SU-DHL-6 (cell line): Measurements from ENCODE around the gene SLC35B2.

ENCODE experiments used
- H2AFZ ChIP-seq: fragments of 200-600 bp; sonication (generic); 2 replicates; pipeline ENCODE4 v1.6.1; 2014; ENCODE audit warnings: low read depth, mild to moderate bottlenecking, moderate library complexity, mixed read lengths, antibody characterized with exemption, low read length; ENCODE audit not compliant: severe bottlenecking
- H3F3A ChIP-seq: fragments of 200-600 bp; shearing (Covaris generic); 2 replicates; pipeline ENCODE4 v1.6.0; 2016; ENCODE audit warnings: antibody characterized with exemption, mild to moderate bottlenecking; ENCODE audit not compliant: insufficient read depth
- H3K27ac ChIP-seq: fragments of 200-600 bp; sonication (generic); 2 replicates; pipeline ENCODE4 v1.5.1; 2016; ENCODE audit warnings: low read depth, mild to moderate bottlenecking, low read length, moderate library complexity, mixed read lengths
- H3K27me3 ChIP-seq: fragments of 200-600 bp; sonication (generic), shearing (Covaris generic); 2 replicates; pipeline ENCODE4 v1.6.0; 2014; ENCODE audit warnings: mild to moderate bottlenecking, low read length
- H3K36me3 ChIP-seq: fragments of 200-600 bp; sonication (generic); 2 replicates; pipeline ENCODE4 v1.6.1; 2014; ENCODE audit warnings: mild to moderate bottlenecking, low read length, mixed read lengths
- H3K4me2 ChIP-seq: fragments of 300-600, 200-600 bp; shearing (Covaris generic), sonication (generic); 2 replicates; pipeline ENCODE4 v1.6.0; 2014; ENCODE audit warnings: low read length, low read depth, mild to moderate bottlenecking; ENCODE audit not compliant: poor library complexity, severe bottlenecking
- H3K4me3 ChIP-seq: fragments of 200-600 bp; sonication (generic); 2 replicates; pipeline ENCODE4 v1.5.1; 2014; ENCODE audit warnings: antibody characterized with exemption, low read length, mild to moderate bottlenecking, mixed read lengths; ENCODE audit not compliant: insufficient read depth, poor library complexity, severe bottlenecking
- H3K79me2 ChIP-seq: fragments of 200-600 bp; sonication (generic); 2 replicates; pipeline ENCODE4 v1.6.1; 2014; ENCODE audit warnings: mild to moderate bottlenecking, low read length, moderate library complexity; ENCODE audit not compliant: insufficient read depth
- H3K9ac ChIP-seq: fragments of 200-600 bp; sonication (generic); 2 replicates; pipeline ENCODE4 v1.7.0; 2014; ENCODE audit warnings: mild to moderate bottlenecking, low read length
- H3K9me2 ChIP-seq: fragments of 200-600 bp; sonication (generic); replicated peaks from 2 replicates; pipeline ENCODE4 v1.6.1; 2014; ENCODE audit warnings: low read length; ENCODE audit not compliant: insufficient read depth
- H3K9me3 ChIP-seq: fragments of 200-600 bp; sonication (generic); 2 replicates; pipeline ENCODE4 v1.6.1; 2014; ENCODE audit warnings: low read length, mixed read lengths; ENCODE audit not compliant: insufficient read depth
- H4K20me1 ChIP-seq: fragments of 200-600 bp; sonication (generic); 2 replicates; pipeline ENCODE4 v1.6.1; 2014; ENCODE audit warnings: low read depth, mild to moderate bottlenecking, antibody characterized with exemption, low read length, moderate library complexity, mixed read lengths
- CTCF ChIP-seq: fragments of 200-600 bp; sonication (generic); IDR thresholded peaks from one replicate; pipeline ENCODE4 v1.5.1; 2017; ENCODE audit warnings: antibody characterized with exemption, mild to moderate bottlenecking, low read length, moderate library complexity; ENCODE audit not compliant: insufficient read depth, poor library complexity, severe bottlenecking
- EZH2phosphoT487 ChIP-seq: fragments of 200-600 bp; sonication (generic), shearing (Covaris generic); conservative IDR thresholded peaks from 2 replicates; pipeline ENCODE4 v1.6.1; 2018; ENCODE audit warnings: mild to moderate bottlenecking, antibody characterized with exemption, low read length, moderate library complexity, mixed read lengths

Gene SLC35B2

GRCh38 chr6:44243345-44243744 is 14.0 kb downstream of the SLC35B2 start:
- H3K27ac ChIP-seq = no peak overlapping the region
- H3K9ac ChIP-seq = no peak overlapping the region
- H3K4me2 ChIP-seq = no peak overlapping the region
- peaks cover 15% of the 10 kb centered on the region for H3K79me2 ChIP-seq
- H3K9me3 ChIP-seq = no peaks in the 10 kb centered on the region
- no peaks in the 10 kb centered on the region for H3K9me2 ChIP-seq
- H2AFZ ChIP-seq = no peak overlapping the region
- H3K36me3 ChIP-seq = peaks cover 9% of the 10 kb centered on the region
- H3F3A ChIP-seq = peaks cover 16% of the 10 kb centered on the region
- no peaks in the 10 kb centered on the region for H3K27me3 ChIP-seq
- no peak overlapping the region for H3K4me3 ChIP-seq
- no peak for TF ChIP-seq EZH2phosphoT487
- no peak for TF ChIP-seq CTCF
- H4K20me1 ChIP-seq = peaks cover 9% of the 10 kb centered on the region

GRCh38 chr6:44238687-44239350 is 18.5 kb downstream of the SLC35B2 start:
- Histone ChIP-seq H3K27ac (no peak overlapping the region), H3F3A (peaks cover 8% of the 10 kb centered on the region), H3K9ac (no peak overlapping the region), H3K79me2 (no peaks in the 10 kb centered on the region), H3K9me3 (no peaks in the 10 kb centered on the region), H3K4me3 (no peak overlapping the region), H2AFZ (no peak overlapping the region), H3K27me3 (no peaks in the 10 kb centered on the region), H3K9me2 (no peaks in the 10 kb centered on the region), H4K20me1 (no peaks in the 10 kb centered on the region), H3K36me3 (no peaks in the 10 kb centered on the region), H3K4me2 (no peak overlapping the region)
- TF ChIP-seq EZH2phosphoT487 (no peak), CTCF (no peak)

GRCh38 chr6:44237813-44238433 is 19.4 kb downstream of the SLC35B2 start:
- Histone ChIP-seq H3K27ac (0 out of 2 replicates have a peak overlapping the region, but pooled peaks have one; percentile 4), H3K36me3 (no peaks in the 10 kb centered on the region)
- TF ChIP-seq CTCF (peak; percentile 99), EZH2phosphoT487 (no peak)

More at GRCh38 chr6:44237813-44238433, 19.4 kb downstream of the SLC35B2 start:
- H3F3A ChIP-seq = peaks cover 8% of the 10 kb centered on the region
- peak overlapping the region; percentile 78 for H2AFZ ChIP-seq
- no peaks in the 10 kb centered on the region for H4K20me1 ChIP-seq
- peak overlapping the region; percentile 43 for H3K4me3 ChIP-seq
- H3K9me2 ChIP-seq = no peaks in the 10 kb centered on the region
- H3K27me3 ChIP-seq = no peaks in the 10 kb centered on the region
- peak overlapping the region; percentile 64 for H3K4me2 ChIP-seq
- H3K79me2 ChIP-seq = no peaks in the 10 kb centered on the region
- no peaks in the 10 kb centered on the region for H3K9me3 ChIP-seq
- peak overlapping the region; percentile 54 for H3K9ac ChIP-seq
